H9 (cell line): ENCODE measurements around the gene FLCN. TPM values are rescaled to one million over a fixed set of nuclear protein-coding genes. Genes with fewer than 3 reads are reported as not detected.

Source experiments
- DNase-seq: peaks from one replicate; pipeline ENCODE4 v3.0.0-alpha.2; 2017
- H2AFZ ChIP-seq: one replicate; pipeline ENCODE4 v1.6.1; 2013; ENCODE audit warnings: mild to moderate bottlenecking, low read length, control low read depth, moderate library complexity
- H2AK5ac ChIP-seq: 2 replicates; pipeline ENCODE4 v1.6.1; 2013; ENCODE audit warnings: low read length, control low read depth, mixed read lengths; ENCODE audit not compliant: insufficient read length
- H2BK120ac ChIP-seq: one replicate; pipeline ENCODE4 v1.6.1; 2013; ENCODE audit warnings: low read depth, mild to moderate bottlenecking, low read length, control low read depth, inconsistent platforms; ENCODE audit not compliant: poor library complexity, severe bottlenecking
- H2BK12ac ChIP-seq: 2 replicates; pipeline ENCODE4 v1.6.1; 2013; ENCODE audit warnings: low read length, control low read depth, mixed read lengths, low read depth; ENCODE audit not compliant: insufficient read length
- H2BK15ac ChIP-seq: 2 replicates; pipeline ENCODE4 v1.6.1; 2013; ENCODE audit warnings: low read depth, low read length, control low read depth
- H2BK20ac ChIP-seq: one replicate; pipeline ENCODE4 v1.6.1; 2013; ENCODE audit warnings: low read depth, mild to moderate bottlenecking, low read length, control low read depth, inconsistent platforms; ENCODE audit not compliant: poor library complexity, severe bottlenecking
- H2BK5ac ChIP-seq: 2 replicates; pipeline ENCODE4 v1.6.1; 2013; ENCODE audit warnings: low read length, control low read depth, mixed read lengths; ENCODE audit not compliant: insufficient read length
- H3K14ac ChIP-seq: 2 replicates; pipeline ENCODE4 v1.6.1; 2013; ENCODE audit warnings: low read length, control low read depth; ENCODE audit not compliant: insufficient read depth
- H3K18ac ChIP-seq: 2 replicates; pipeline ENCODE4 v1.6.1; 2013; ENCODE audit warnings: low read depth, mild to moderate bottlenecking, mixed read lengths, low read length, control low read depth; ENCODE audit not compliant: insufficient read length
- H3K23ac ChIP-seq: 2 replicates; pipeline ENCODE4 v1.6.1; 2013; ENCODE audit warnings: low read length, control low read depth, mixed read lengths, low read depth; ENCODE audit not compliant: insufficient read length
- H3K23me2 ChIP-seq: 2 replicates; pipeline ENCODE4 v1.6.1; 2013; ENCODE audit warnings: low read depth, mild to moderate bottlenecking, mixed read lengths, low read length, control low read depth; ENCODE audit not compliant: insufficient read length, poor library complexity, severe bottlenecking
- H3K27ac ChIP-seq: 2 replicates; pipeline ENCODE4 v1.5.1; 2013; ENCODE audit warnings: low read length, control low read depth, mixed read lengths, low read depth; ENCODE audit not compliant: insufficient read length
- H3K27me3 ChIP-seq: 2 replicates; pipeline ENCODE4 v1.6.1; 2013; ENCODE audit warnings: low read length, control low read depth, inconsistent platforms; ENCODE audit not compliant: insufficient read depth
- H3K4ac ChIP-seq: 2 replicates; pipeline ENCODE4 v1.6.1; 2013; ENCODE audit warnings: low read depth, mild to moderate bottlenecking, control low read depth, inconsistent platforms, low read length, moderate library complexity
- H3K4me1 ChIP-seq: 2 replicates; pipeline ENCODE4 v1.6.1; 2013; ENCODE audit warnings: low read length, control low read depth, inconsistent platforms; ENCODE audit not compliant: insufficient read depth
- H3K4me2 ChIP-seq: 2 replicates; pipeline ENCODE4 v1.6.1; 2013; ENCODE audit warnings: low read length, control low read depth, mixed read lengths; ENCODE audit not compliant: insufficient read length, insufficient read depth
- H3K56ac ChIP-seq: 2 replicates; pipeline ENCODE4 v1.6.1; 2013; ENCODE audit warnings: low read depth, mild to moderate bottlenecking, mixed read lengths, low read length, control low read depth; ENCODE audit not compliant: insufficient read length
- H3K79me1 ChIP-seq: 2 replicates; pipeline ENCODE4 v1.6.1; 2013; ENCODE audit warnings: low read depth, mild to moderate bottlenecking, moderate library complexity, low read length, control low read depth, inconsistent platforms; ENCODE audit not compliant: insufficient read depth, poor library complexity, severe bottlenecking
- H3K79me2 ChIP-seq: 2 replicates; pipeline ENCODE4 v1.6.1; 2013; ENCODE audit warnings: low read length, control low read depth, inconsistent platforms; ENCODE audit not compliant: insufficient read depth
- H3K9ac ChIP-seq: 2 replicates; pipeline ENCODE4 v1.6.1; 2013; ENCODE audit warnings: low read length, control low read depth, mixed read lengths; ENCODE audit not compliant: insufficient read length; ENCODE audit errors: extremely low read depth
- H3K9me3 ChIP-seq: one replicate; pipeline ENCODE4 v1.6.1; 2013; ENCODE audit warnings: low read depth, low read length, inconsistent platforms; ENCODE audit not compliant: control insufficient read depth
- H3T11ph ChIP-seq: one replicate; pipeline ENCODE4 v1.6.1; 2013; ENCODE audit warnings: mild to moderate bottlenecking, low read length, control low read depth, inconsistent platforms
- H4K20me1 ChIP-seq: one replicate; pipeline ENCODE4 v1.6.1; 2013; ENCODE audit not compliant: control insufficient read depth, insufficient read length, insufficient read depth
- H4K5ac ChIP-seq: 2 replicates; pipeline ENCODE4 v1.6.1; 2013; ENCODE audit warnings: low read depth, mild to moderate bottlenecking, mixed read lengths, low read length, control low read depth; ENCODE audit not compliant: insufficient read length
- H4K8ac ChIP-seq: replicated peaks from 2 replicates; pipeline ENCODE4 v1.6.1; 2013; ENCODE audit warnings: low read length, control low read depth, mixed read lengths, low read depth; ENCODE audit not compliant: insufficient read length
- H4K91ac ChIP-seq: 2 replicates; pipeline ENCODE4 v1.6.1; 2013; ENCODE audit warnings: low read depth, mild to moderate bottlenecking, moderate library complexity, mixed read lengths, low read length, control low read depth; ENCODE audit not compliant: insufficient read length
- H3K27ac Mint-ChIP-seq, 3 experiments: 2 replicates in 2 of 3; 3 replicates in 1 of 3; pipeline ENCODE4 v1.8.0; 2020 to 2021; ENCODE audit warnings: mixed read lengths in 3 of 3, mild to moderate bottlenecking in 1 of 3, moderate library complexity in 1 of 3
- H3K27me3 Mint-ChIP-seq: 2 replicates; pipeline ENCODE4 v1.8.0; 2021; ENCODE audit warnings: low read depth, mild to moderate bottlenecking, moderate library complexity, mixed read lengths
- H3K36me3 Mint-ChIP-seq, 3 experiments: 2 replicates in 2 of 3; 3 replicates in 1 of 3; pipeline ENCODE4 v1.8.0; 2020 to 2021; ENCODE audit warnings: low read depth in 3 of 3, mixed read lengths in 3 of 3; ENCODE audit not compliant: insufficient read depth in 1 of 3
- H3K4me1 Mint-ChIP-seq, 2 experiments: 2 replicates each; pipeline ENCODE4 v1.8.0; 2020; ENCODE audit warnings: mixed read lengths in 2 of 2
- H3K4me3 Mint-ChIP-seq, 2 experiments: 2 replicates in 1 of 2; 3 replicates in 1 of 2; pipeline ENCODE4 v1.8.0; 2020 to 2021; ENCODE audit warnings: mild to moderate bottlenecking in 2 of 2, mixed read lengths in 2 of 2, moderate library complexity in 1 of 2
- H3K9me3 Mint-ChIP-seq, 2 experiments: 2 replicates in 1 of 2; 3 replicates in 1 of 2; pipeline ENCODE4 v1.8.0; 2020; ENCODE audit warnings: mild to moderate bottlenecking in 2 of 2, mixed read lengths in 2 of 2, moderate library complexity in 1 of 2
- WGBS: extraction: QIAGEN DNeasy Blood & Tissue Kit; methylation state at CpG from one replicate; pipeline ENCODE4 v1.1.7; 2013; ENCODE audit warnings: missing lambda C conversion rate, low lambda C conversion rate, mixed read lengths; ENCODE audit not compliant: insufficient read length; ENCODE audit errors: extremely low coverage; 5-methylcytosine and 5-hydroxymethylcytosine counted together
- total RNA-seq: library from RNA; stranded (reverse); gene quantifications from 2 replicates; pipeline ENCODE4 v1.2.1, GENCODE V29; 2021
- TF ChIP-seq, protein P1 (sequence below): fragments of 200-600 bp; sonication (generic); conservative IDR thresholded peaks from 3 replicates; pipeline ENCODE4 v1.8.0; 2021; ENCODE audit warnings: antibody characterized with exemption, mild to moderate bottlenecking

FLCN gene
- total RNA-seq, 1 experiment from 2014 or later, result 33.3 TPM

- no peaks in the 10 kb centered on the region for H3K9me3 ChIP-seq
- no peaks in the 10 kb centered on the region for H4K20me1 ChIP-seq
- H3K4me3 Mint-ChIP-seq, result no peak overlapping the region
- H3K4me1 Mint-ChIP-seq, result peaks cover 2 to 12% of the 10 kb centered on the region in 2 experiments; a peak in 2 of 4 replicates
- H4K5ac ChIP-seq, result no peak overlapping the region
- H2AK5ac ChIP-seq, result no peak overlapping the region
- no peaks in the 10 kb centered on the region for H3K27me3 Mint-ChIP-seq
- H2BK120ac ChIP-seq, result no peak overlapping the region
- no peaks in the 10 kb centered on the region for H3K9me3 Mint-ChIP-seq
- no peak overlapping the region for H2BK5ac ChIP-seq
- no peak overlapping the region for H2AFZ ChIP-seq
- no peak overlapping the region for H4K8ac ChIP-seq
- no peak for DNase-seq
- peaks cover 24 to 75% (median 55%) of the 10 kb centered on the region in 3 experiments; a peak in 6 of 7 replicates for H3K36me3 Mint-ChIP-seq
- no peak overlapping the region for H3K56ac ChIP-seq
- no peaks in the 10 kb centered on the region for H3K23me2 ChIP-seq
- H2BK12ac ChIP-seq, result no peak overlapping the region
- H3K27me3 ChIP-seq, result no peaks in the 10 kb centered on the region
- no peak overlapping the region for H4K91ac ChIP-seq
- no peak overlapping the region for H2BK20ac ChIP-seq
- no peak overlapping the region for H3K14ac ChIP-seq
- no peak overlapping the region for H3K27ac Mint-ChIP-seq
- H3K9ac ChIP-seq, result no peak overlapping the region
- H3K4me2 ChIP-seq, result no peak overlapping the region
- H3K4me1 ChIP-seq, result no peaks in the 10 kb centered on the region
- H3K27ac ChIP-seq, result no peak overlapping the region
- no peak overlapping the region for H3K4ac ChIP-seq
- no peak overlapping the region for H2BK15ac ChIP-seq
- no peak overlapping the region for H3K18ac ChIP-seq
- no peaks in the 10 kb centered on the region for H3K79me2 ChIP-seq
- no peak overlapping the region for H3T11ph ChIP-seq
- no CpG with 5 or more reads among the region's 8 CpGs for WGBS
- TF ChIP-seq, protein P1, sequence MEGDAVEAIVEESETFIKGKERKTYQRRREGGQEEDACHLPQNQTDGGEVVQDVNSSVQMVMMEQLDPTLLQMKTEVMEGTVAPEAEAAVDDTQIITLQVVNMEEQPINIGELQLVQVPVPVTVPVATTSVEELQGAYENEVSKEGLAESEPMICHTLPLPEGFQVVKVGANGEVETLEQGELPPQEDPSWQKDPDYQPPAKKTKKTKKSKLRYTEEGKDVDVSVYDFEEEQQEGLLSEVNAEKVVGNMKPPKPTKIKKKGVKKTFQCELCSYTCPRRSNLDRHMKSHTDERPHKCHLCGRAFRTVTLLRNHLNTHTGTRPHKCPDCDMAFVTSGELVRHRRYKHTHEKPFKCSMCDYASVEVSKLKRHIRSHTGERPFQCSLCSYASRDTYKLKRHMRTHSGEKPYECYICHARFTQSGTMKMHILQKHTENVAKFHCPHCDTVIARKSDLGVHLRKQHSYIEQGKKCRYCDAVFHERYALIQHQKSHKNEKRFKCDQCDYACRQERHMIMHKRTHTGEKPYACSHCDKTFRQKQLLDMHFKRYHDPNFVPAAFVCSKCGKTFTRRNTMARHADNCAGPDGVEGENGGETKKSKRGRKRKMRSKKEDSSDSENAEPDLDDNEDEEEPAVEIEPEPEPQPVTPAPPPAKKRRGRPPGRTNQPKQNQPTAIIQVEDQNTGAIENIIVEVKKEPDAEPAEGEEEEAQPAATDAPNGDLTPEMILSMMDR, result no peak
- no peaks in the 10 kb centered on the region for H3K79me1 ChIP-seq
- no peak overlapping the region for H3K23ac ChIP-seq
These were observed 61.6 kb downstream of the FLCN start for GRCh38 chr17:17175340-17175739.
